Measurements from ENCODE around the gene NFKBIL1. TPM values are rescaled to one million over a fixed set of nuclear protein-coding genes. Genes with fewer than 3 reads are reported as not detected.
A peak's percentile ranks its signal among the peaks of the same experiment; 100 is the strongest.

The NFKBIL1 gene
- total and polyA plus RNA-seq, 8 donors, result 0.45 to 51.9 (median 18.9) TPM

GRCh38 chr6:31575335-31575901 is 28.0 kb downstream of the NFKBIL1 start, which contains the start of gene TNF:
Gene TNF, plus strand, starts transcription at chr6:31575565. Its CDS starts 177 bp downstream, at chr6:31575742.
- peak; percentile 32 to 60 for DNase-seq
- peak within 1 kb of the TSS in 4 of 5 donors; percentile 49 to 76 (median 57) for H3K27ac ChIP-seq

DNA sequence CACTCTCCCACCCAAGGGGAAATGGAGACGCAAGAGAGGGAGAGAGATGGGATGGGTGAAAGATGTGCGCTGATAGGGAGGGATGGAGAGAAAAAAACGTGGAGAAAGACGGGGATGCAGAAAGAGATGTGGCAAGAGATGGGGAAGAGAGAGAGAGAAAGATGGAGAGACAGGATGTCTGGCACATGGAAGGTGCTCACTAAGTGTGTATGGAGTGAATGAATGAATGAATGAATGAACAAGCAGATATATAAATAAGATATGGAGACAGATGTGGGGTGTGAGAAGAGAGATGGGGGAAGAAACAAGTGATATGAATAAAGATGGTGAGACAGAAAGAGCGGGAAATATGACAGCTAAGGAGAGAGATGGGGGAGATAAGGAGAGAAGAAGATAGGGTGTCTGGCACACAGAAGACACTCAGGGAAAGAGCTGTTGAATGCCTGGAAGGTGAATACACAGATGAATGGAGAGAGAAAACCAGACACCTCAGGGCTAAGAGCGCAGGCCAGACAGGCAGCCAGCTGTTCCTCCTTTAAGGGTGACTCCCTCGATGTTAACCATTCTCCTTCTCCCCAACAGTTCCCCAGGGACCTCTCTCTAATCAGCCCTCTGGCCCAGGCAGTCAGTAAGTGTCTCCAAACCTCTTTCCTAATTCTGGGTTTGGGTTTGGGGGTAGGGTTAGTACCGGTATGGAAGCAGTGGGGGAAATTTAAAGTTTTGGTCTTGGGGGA is 28.7 kb downstream of the NFKBIL1 start:
- no peaks in the 10 kb centered on the region for H3K9me3 ChIP-seq
- peaks cover 4 to 25% (median 7%) of the 10 kb centered on the region in 4 donors for H3K4me1 ChIP-seq
- intact Hi-C loops (cut with DNase I; ENCODE audit: low total_unique reads), result no loop called here
- H3K27ac ChIP-seq, result peak overlapping the region in 4 of 5 donors; percentile 49 to 76 (median 57)
- DNase-seq, result no peak
- peak overlapping the region; percentile 14 to 40 (median 32) for H3K4me3 ChIP-seq
- H3K27me3 ChIP-seq, result peaks cover 0 to 8% (median 0%) of the 10 kb centered on the region in 3 donors
- H3K36me3 ChIP-seq, result no peaks in the 10 kb centered on the region
- TF ChIP-seq POLR2A (IDR thresholded peaks at IDR 0.05), result no peak
- no peak for TF ChIP-seq EP300 (IDR thresholded peaks at IDR 0.05)
- WGBS, 5 donors, result 57 to 72% (median 71%) methylated on average over 8 of the region's 8 CpGs

More at GRCh38 chr6:31575335-31575901, 28.0 kb downstream of the NFKBIL1 start, which contains the start of gene TNF:
- Histone ChIP-seq H3K27me3 (peaks cover 0 to 8% (median 0%) of the 10 kb centered on the region in 3 donors), H3K4me3 (peak within 1 kb of the TSS; percentile 14 to 40 (median 32)), H3K9me3 (no peaks in the 10 kb centered on the region), H3K4me1 (peaks cover 0 to 21% (median 2%) of the 10 kb centered on the region in 4 donors), H3K36me3 (no peaks in the 10 kb centered on the region)
- intact Hi-C loops (cut with DNase I; ENCODE audit: low total_unique reads), result no loop called here
- TF ChIP-seq POLR2AphosphoS5 (IDR thresholded peaks at IDR 0.05), result peak in 2 of 3 donors; percentile 63 to 64
- TF ChIP-seq POLR2A (IDR thresholded peaks at IDR 0.05), result no peak
- WGBS, 5 donors, result 42 to 69% (median 46%) methylated on average over 17 to 19 of the region's 19 CpGs

- intact Hi-C loops (cut with DNase I; ENCODE audit: low total_unique reads), result no loop called here
- 78 to 84% (median 80%) methylated on average over 19 of the region's 19 CpGs for WGBS, 5 donors
- Histone ChIP-seq H3K4me1 (peaks cover 9 to 34% (median 15%) of the 10 kb centered on the region in 4 donors), H3K27me3 (peaks cover 0 to 8% (median 0%) of the 10 kb centered on the region in 3 donors), H3K27ac (peak overlapping the region in 3 of 5 donors; percentile 5 to 57 (median 16)), H3K9me3 (no peaks in the 10 kb centered on the region), H3K36me3 (no peaks in the 10 kb centered on the region), H3K4me3 (peak overlapping the region in 2 of 4 donors; percentile 32 to 40)
- peak in 1 of 2 donors; percentile 40 for DNase-seq
- TF ChIP-seq, protein P1, sequence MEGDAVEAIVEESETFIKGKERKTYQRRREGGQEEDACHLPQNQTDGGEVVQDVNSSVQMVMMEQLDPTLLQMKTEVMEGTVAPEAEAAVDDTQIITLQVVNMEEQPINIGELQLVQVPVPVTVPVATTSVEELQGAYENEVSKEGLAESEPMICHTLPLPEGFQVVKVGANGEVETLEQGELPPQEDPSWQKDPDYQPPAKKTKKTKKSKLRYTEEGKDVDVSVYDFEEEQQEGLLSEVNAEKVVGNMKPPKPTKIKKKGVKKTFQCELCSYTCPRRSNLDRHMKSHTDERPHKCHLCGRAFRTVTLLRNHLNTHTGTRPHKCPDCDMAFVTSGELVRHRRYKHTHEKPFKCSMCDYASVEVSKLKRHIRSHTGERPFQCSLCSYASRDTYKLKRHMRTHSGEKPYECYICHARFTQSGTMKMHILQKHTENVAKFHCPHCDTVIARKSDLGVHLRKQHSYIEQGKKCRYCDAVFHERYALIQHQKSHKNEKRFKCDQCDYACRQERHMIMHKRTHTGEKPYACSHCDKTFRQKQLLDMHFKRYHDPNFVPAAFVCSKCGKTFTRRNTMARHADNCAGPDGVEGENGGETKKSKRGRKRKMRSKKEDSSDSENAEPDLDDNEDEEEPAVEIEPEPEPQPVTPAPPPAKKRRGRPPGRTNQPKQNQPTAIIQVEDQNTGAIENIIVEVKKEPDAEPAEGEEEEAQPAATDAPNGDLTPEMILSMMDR (IDR thresholded peaks at IDR 0.05), result no peak
- TF ChIP-seq POLR2A (IDR thresholded peaks at IDR 0.05), result no peak
- no peak for TF ChIP-seq EP300 (IDR thresholded peaks at IDR 0.05)
- TF ChIP-seq POLR2AphosphoS5 (IDR thresholded peaks at IDR 0.05), result no peak
Observed at GRCh38 chr6:31576897-31577578, 29.6 kb downstream of the NFKBIL1 start.

GRCh38 chr6:31577579-31577966 is 30.2 kb downstream of the NFKBIL1 start:
- Histone ChIP-seq H3K4me1 (peaks cover 9 to 40% (median 19%) of the 10 kb centered on the region in 4 donors), H3K4me3 (peak overlapping the region in 1 of 4 donors; percentile 40), H3K36me3 (no peaks in the 10 kb centered on the region), H3K9me3 (no peaks in the 10 kb centered on the region), H3K27me3 (peaks cover 0 to 6% (median 0%) of the 10 kb centered on the region in 3 donors), H3K27ac (peak overlapping the region in 2 of 5 donors; percentile 16 to 57)
- DNase-seq, result no peak
- WGBS, 5 donors, result 68 to 86% (median 78%) methylated on average over 3 of the region's 3 CpGs
- intact Hi-C loops (cut with DNase I; ENCODE audit: low total_unique reads), result no loop called here
- TF ChIP-seq, protein P1 (IDR thresholded peaks at IDR 0.05), result no peak
- TF ChIP-seq POLR2A (IDR thresholded peaks at IDR 0.05) (no peak), POLR2AphosphoS5 (IDR thresholded peaks at IDR 0.05) (no peak), EP300 (IDR thresholded peaks at IDR 0.05) (no peak)

All from stomach (tissue), 9 donors.